NCI-H2081 (cell line): ENCODE measurements around the gene CRTAP.
"Not testable (repeated sequence)": the region's sequence is repeated elsewhere in the genome, so short reads cannot be mapped to it uniquely, and the experiment has no call there.

Source experiments
- DNase-seq, 2 experiments: peaks; one replicate each; lab custom pipeline; 2025; lab: John Stamatoyannopoulos, UW

The CRTAP gene

DNA sequence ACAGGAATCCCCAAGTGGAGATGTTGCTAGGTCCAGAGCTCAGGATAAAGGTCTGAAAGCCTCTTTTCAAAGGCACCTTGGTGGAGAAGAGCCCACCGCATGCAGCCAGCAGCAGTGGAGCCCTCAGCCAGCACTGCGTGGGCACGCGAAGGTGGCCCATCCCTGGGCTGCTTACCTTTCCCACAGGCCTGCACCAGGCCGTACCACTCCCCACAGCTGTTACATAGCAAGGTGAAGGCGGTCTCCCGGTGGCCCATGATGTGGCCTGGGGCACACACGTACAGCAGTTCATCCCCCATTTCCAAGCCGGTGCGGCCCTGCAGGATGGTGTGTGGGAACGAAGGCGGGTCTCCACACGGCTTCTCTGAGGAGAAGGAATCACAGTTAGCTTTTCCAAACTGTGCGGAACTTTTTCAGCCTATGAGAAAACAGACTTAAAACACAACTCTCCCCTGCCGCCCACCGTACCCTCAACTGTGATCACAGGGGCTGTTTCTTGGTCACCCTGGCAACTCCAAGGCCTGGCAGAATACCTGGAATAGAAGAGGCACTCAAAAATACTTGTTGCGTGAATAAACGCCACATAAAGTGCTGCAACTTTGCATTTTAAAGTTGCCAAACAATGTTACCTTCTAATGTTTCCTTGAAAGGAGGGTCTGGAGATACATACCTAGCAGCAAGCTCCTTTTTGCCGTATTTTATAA is 61.0 kb downstream of the CRTAP start:
- no peak for DNase-seq

DNA sequence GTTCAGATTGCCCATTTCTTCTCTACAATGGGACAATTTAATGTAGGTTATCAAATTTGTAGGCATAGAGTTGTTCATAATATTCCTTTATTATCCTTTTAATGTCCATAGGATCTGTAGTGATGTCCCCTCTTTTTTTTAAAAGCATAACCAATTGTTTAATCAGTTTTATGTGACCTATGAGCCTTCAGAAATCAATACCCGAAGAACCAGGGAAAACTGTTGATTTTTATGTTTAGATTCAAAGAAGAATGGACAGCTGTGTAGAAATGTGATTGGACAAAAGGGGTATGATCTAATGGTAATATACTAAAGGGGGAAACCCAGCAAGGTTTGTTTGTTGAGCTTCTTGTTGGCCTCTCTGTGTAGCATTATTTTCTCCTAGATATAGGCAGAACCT is 65.3 kb downstream of the CRTAP start:
- DNase-seq: no peak

DNA sequence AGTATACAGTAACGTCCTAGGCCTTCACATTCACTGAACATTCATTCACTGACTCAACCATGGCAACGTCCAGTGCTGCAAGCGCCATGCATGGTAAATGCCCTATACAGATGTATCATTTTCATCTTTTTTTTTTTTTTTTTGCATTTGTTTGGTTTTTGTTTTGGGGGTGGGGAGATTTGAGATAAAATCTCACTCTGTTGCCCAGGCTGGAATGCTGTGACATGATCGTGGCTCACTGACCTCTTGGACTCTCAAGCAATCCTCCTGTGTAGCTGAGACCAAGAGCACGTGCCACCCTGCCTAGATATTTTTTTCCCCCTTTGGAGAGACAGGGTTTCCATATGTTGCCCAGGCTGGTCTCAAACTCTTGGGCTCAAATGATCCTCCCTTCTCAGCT is 67.4 kb downstream of the CRTAP start:
- no peak for DNase-seq

DNA sequence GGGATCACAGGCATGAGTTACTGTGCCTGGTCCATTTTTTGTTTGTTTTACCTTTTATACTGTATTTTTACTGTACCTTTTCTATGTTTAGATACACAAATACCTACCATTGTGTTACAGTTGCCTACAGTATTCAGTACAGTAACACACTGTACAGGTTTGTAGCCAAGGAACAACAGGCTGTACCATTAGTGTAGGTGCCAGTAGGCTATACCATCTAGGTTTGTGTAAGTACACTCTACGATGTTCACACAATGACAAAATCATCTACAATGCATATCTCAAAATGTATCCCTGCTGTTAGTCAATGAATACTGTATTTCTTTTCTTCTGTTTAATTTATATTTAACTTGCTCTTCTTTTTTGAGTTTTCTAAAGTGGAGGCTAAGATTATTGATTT is 67.8 kb downstream of the CRTAP start:
- DNase-seq: not testable (repeated sequence)

DNA sequence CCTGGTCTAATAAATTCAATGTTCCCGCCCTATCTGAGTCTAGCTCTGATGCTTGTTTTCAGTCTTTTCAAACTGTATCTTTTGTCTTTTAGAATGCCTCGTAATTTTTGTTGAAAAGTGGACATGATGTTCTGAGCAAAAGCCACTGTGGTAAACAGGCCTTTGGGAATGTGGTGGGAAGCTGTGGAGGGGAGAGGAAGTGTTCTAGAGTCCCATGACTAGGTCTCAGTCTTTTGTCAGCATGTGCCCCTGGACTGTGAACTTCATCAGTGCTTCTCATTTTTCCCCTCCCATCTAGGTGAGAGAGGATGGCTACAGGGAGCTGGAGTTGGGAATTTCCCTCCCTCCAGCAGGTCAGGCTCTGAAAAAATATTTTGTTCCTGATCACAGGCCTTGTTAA is 71.0 kb downstream of the CRTAP start:
- no peak for DNase-seq

DNA sequence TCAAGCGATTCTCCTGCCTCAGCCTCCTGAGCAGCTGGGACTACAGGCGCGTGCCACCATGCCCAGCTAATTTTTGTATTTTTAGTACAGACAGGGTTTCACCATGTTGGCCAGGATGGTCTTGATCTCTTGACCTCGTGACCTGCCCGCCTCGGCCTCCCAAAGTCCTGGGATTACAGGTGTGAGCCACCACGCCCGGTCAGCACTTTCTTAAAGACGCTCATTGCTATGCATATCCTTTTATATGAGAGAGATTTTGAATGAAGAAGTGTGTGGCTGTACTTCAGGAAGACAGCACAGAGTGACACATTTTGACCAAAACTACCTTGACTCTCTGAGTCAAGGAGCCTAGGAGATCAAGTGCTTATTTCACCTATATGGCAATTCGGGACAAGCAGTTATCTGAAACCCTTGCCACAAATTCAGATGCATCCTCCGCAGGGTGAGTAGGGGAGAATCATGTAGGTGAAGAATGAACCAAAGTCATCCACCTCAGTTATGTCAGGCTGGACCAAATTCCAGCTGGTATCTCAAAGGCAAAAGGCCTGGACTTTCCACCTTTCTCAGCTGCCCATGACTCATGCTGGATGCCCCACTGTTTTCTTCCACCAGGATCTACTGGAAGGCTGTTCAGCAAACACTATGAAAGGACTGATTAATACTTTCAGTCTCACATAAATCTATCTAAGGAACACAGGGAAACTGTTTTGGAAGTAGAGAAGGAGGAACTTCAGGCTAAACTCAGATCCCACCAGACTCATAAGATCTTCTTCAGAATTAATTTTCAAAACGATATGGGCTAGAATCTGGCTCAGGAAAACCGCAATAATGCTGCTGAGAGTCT is 72.9 kb downstream of the CRTAP start:
- DNase-seq: no peak

DNA sequence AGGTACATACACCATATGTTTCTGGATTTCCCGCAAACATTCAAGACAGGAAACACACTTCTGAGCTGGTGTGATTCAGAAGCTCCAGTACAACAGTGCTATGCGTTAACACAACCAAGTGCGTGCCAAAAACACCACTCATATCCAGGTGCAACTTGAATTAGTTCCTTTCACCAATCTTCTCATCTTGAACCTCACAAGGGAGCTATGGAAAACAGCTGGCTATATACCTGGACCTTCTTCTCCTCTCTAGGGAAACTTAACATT is 73.5 kb downstream of the CRTAP start:
- DNase-seq: no peak

DNA sequence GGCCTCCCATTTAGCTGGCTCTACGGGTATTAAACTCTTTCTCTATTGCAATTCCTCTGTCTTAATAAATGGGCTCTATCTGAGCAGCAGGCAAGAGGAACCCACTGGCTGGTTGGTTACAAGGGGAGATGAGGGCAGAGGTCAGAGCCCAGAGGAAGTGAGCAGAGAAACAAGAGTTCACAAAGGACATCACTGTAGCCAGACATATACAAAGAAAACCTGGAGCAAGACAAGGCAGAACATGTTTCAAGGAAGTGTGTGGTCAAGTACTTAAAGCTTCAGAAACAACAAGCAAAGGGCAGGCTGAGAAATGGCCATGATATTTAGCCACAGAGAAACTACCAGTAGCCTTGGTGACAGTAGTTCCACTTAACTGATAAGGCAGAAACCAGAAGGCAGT is 80.5 kb downstream of the CRTAP start:
- no peak for DNase-seq

DNA sequence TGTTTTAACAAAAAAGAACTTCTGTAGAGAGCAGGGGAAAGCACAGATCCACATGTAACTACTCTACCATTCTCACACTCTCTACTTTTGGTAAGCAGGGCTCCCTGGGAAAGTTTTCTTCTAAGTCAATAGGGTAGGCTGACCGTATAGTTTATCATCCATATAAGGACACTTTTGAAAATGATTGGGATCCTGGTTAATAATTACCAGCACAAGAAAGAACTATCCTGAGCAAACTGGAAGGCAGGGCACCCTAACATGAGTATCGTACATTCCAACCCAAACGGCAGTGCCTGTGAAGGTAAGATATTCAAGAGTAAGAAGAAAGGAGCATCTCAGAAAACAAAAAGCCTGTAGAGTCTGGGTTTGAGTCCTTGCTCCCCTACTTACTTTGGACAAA is 82.7 kb downstream of the CRTAP start:
- DNase-seq: no peak
